ENCODE data around the gene CBLB. TPM values are rescaled to one million over a fixed set of nuclear protein-coding genes. Genes with fewer than 3 reads are reported as not detected.

Gene CBLB
- polyA plus RNA-seq, 1 experiment, result 24.7 TPM

GRCh38 chr3:105885256-105885655 lies 16.4 kb upstream of the CBLB start:
- no peaks in the 10 kb centered on the region for H3K27me3 ChIP-seq (ENCODE audit: control insufficient read depth, insufficient read depth, low read length)
- H3K4me3 ChIP-seq (ENCODE audit: low read depth, low read length), result no peak overlapping the region
- CTCF ChIA-PET, result no interaction called here
- no peaks in the 10 kb centered on the region for H3K9me3 ChIP-seq (ENCODE audit: control insufficient read depth, insufficient read depth, low read length)
- no peak for TF ChIP-seq CTCF (IDR thresholded peaks at IDR 0.05; ENCODE audit: low read depth, low read length)
- H3K27ac ChIP-seq (ENCODE audit: low read depth, low read length), result no peak overlapping the region
- DNase-seq (ENCODE audit: low read depth, low spot score), result no peak
- POLR2A ChIA-PET, result no interaction called here

DNA sequence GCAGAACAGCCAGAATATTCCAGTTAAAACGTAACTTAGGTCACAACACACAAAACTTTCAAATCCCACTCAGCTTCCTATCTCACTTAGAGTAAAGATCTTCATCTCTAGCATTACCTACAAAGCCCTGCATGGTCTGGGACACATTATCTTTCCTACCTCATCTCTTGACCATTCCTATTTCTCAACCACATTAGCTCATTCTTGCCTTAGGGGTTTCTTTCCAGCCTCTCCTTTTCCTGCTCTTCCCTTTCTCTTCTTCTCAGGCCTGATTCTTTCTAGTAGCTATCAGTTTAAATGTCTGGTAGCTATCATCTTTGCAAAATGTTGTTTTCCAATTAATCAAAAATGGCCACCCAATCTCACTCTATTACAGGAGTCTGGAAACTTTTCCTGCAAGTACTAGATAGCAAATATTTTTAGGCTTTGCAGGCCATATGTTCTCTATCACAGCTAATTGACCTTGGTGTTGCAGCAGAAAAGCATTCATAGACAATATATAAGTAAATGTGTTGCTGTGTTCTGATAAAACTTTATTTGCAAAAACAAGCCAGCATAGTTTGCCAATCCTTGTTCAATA lies 15.1 kb upstream of the CBLB start:
- ChIA-PET POLR2A (no interaction called here), CTCF (no interaction called here)
- Histone ChIP-seq H3K27me3 (ENCODE audit: control insufficient read depth, insufficient read depth, low read length) (no peaks in the 10 kb centered on the region), H3K9me3 (ENCODE audit: control insufficient read depth, insufficient read depth, low read length) (no peaks in the 10 kb centered on the region), H3K27ac (ENCODE audit: low read depth, low read length) (no peak overlapping the region), H3K4me3 (ENCODE audit: low read depth, low read length) (no peak overlapping the region)
- TF ChIP-seq CTCF (IDR thresholded peaks at IDR 0.05; ENCODE audit: low read depth, low read length), result no peak
- DNase-seq (ENCODE audit: low read depth, low spot score), result no peak

DNA sequence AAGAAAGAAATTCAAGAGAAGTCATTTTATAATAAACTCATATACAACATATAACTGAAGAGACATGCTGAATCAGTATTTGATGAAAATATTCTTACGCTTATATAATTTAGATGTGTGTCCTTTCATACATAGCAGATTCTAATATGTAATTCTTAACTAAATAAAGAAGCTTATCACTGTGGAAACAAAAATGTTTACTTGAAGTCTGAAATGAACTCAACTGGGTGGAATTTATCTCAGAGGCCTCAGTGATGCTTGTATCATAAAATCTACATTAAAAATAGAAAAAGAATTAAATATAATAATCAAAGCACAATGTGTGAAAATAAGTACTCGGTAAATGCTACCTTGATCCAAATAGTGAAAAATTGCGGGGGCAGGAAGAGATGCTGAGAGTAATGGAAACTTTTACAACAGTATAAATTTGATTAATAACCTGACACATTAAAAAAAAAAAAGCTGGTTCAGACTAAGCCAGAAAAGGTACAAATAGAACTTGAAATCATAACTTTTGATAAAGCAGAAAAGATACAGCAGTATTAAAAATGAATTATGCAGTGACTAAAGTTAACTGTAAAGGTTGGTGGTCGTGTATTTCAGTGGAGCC lies 12.0 kb upstream of the CBLB start:
- H3K27me3 ChIP-seq (ENCODE audit: control insufficient read depth, insufficient read depth, low read length), result no peaks in the 10 kb centered on the region
- ChIA-PET POLR2A (no interaction called here), CTCF (no interaction called here)
- DNase-seq (ENCODE audit: low read depth, low spot score), result no peak
- no peaks in the 10 kb centered on the region for H3K9me3 ChIP-seq (ENCODE audit: control insufficient read depth, insufficient read depth, low read length)
- no peak overlapping the region for H3K27ac ChIP-seq (ENCODE audit: low read depth, low read length)
- H3K4me3 ChIP-seq (ENCODE audit: low read depth, low read length), result no peak overlapping the region
- no peak for TF ChIP-seq CTCF (IDR thresholded peaks at IDR 0.05; ENCODE audit: low read depth, low read length)

DNA sequence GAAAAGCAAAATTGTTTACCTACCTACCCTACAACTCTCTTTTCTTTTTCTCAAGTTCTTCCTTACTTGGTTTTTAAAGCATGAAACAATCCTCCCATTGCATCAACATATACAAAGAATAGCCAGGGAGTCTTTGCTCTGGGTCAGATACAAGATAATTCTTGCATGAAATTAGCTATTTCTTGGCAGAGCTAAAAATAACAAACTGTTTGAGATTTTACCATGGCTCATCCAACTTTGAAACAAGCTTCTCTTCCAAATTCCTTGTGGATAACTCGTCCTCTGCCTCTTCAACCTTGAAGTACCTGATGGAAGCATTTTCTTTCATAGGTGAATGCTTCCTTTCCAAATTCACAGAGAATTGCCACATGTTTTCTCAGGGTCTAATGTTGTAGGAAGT lies 9.2 kb upstream of the CBLB start:
- ChIA-PET CTCF (no interaction called here), POLR2A (no interaction called here)
- H3K27ac ChIP-seq (ENCODE audit: low read depth, low read length), result no peak overlapping the region

More for the DNA sequence above, 9.2 kb upstream of the CBLB start:
- no peaks in the 10 kb centered on the region for H3K27me3 ChIP-seq (ENCODE audit: control insufficient read depth, insufficient read depth, low read length)
- no peak overlapping the region for H3K4me3 ChIP-seq (ENCODE audit: low read depth, low read length)
- no peak for TF ChIP-seq CTCF (IDR thresholded peaks at IDR 0.05; ENCODE audit: low read depth, low read length)
- no peak for DNase-seq (ENCODE audit: low read depth, low spot score)
- no peaks in the 10 kb centered on the region for H3K9me3 ChIP-seq (ENCODE audit: control insufficient read depth, insufficient read depth, low read length)

All from AG04450 (cell line).